GM21737 (cell line): ENCODE results near the gene JAK3.

Source experiments
- ATAC-seq: cut with Tn5 transposase; IDR thresholded peaks from one replicate; pipeline ENCODE4 v1.9.1; 2021; ENCODE audit warnings: mild to moderate bottlenecking, moderate library complexity; ENCODE audit not compliant: unreplicated experiment

Gene JAK3

GRCh38 chr19:17841810-17842662 is 5.7 kb downstream of the JAK3 start:
- no peak for ATAC-seq

- ATAC-seq: no peak
These were observed 6.4 kb downstream of the JAK3 start for GRCh38 chr19:17841371-17841809.

DNA sequence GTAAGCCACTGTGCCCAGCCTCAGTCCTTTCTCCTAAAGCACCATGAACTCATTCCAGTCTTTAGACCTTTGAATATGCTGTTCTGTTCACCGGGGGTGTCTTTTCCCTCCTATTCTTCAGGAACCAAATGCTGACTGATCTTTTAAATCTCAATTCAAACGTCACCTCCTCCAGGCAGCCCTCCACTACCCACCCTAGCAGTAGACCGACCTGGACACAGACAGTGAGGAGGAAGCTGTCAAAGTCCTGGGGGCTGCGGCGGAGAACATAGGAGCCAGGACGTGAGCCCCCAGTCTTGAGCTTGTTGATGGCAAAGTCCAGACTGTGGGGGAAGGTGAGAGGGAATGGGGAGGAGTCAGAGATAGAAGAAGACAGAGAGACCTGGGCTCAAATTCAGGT is 7.8 kb downstream of the JAK3 start:
- no peak for ATAC-seq

DNA sequence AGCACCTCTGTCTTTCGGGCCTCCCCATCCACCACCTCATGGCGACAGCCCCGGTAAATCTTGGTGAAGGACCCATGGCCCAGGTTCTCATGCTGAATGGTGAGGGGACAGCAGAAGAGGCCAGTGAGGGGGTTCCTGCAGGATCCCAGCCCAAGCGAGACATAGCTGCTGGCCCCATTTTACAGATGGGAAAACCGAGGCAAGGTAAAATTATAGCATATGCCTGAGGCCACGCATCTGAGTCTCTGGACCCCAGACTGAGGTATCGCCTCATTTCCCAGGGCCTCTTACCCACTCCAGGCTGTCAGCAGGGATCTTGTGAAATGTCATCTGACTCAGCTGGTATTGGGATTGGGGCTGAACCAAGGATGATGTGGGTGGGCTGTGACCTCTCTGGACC is 9.8 kb downstream of the JAK3 start:
- no peak for ATAC-seq

DNA sequence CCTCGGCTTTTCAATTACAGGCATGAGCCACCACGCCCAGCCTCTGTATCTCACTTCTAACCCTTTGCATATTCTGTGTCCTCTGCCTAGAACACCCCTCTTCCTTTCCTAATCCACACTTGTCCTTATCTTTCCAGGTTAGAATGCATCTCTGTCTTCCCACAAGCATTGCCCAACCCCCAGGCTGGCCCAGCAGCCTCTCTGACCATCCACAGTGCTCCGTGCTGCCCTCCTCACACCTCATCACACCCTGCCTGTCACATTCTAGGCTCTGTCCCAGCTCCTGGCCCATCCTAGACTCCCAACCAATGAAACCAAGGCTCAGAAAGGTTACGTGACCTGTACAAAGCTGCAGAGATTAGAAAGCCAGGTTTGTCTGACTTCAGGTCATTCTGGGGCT is 11.3 kb downstream of the JAK3 start:
- no peak for ATAC-seq

GRCh38 chr19:17835182-17836006 is 12.4 kb downstream of the JAK3 start:
- no peak for ATAC-seq

DNA sequence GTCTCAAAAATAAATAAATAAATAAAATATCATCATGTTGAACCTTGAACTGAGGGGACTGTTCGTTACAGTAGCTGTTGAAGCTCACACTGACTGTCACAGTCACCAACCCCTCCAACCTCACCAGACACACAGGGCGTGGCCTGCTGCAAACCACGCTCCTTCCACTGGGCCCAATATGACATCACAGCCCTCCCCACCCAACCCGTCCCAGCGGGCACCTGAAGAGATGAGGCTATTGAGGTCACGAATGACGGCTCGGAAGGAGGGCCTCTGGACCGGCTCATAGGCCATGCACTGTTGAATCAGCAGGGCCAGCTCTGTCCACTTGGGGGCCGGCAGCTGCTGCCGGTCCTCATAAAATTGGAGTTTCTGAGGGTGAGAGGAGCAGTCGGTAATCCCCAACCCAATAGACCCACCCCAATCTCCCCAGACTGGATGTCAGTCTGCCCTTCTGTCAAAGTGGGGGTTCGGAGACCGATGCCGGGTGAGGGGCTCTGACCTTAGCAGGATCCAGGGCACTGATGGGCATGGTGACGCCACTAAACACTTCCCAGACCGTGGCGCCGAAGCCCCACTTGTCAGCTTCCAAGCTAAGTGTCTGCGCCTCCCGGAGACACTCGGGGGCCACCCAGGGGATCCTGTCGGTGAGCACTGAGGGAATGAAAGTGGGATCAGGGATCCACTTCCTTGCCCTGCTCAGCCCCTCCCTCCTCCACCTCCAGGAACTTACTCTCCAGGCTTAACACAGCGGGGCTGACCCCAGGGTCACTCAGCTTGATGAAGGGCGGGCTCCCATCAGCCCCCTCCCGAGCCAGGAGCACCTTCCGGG is 13.2 kb downstream of the JAK3 start:
- ATAC-seq: no peak

DNA sequence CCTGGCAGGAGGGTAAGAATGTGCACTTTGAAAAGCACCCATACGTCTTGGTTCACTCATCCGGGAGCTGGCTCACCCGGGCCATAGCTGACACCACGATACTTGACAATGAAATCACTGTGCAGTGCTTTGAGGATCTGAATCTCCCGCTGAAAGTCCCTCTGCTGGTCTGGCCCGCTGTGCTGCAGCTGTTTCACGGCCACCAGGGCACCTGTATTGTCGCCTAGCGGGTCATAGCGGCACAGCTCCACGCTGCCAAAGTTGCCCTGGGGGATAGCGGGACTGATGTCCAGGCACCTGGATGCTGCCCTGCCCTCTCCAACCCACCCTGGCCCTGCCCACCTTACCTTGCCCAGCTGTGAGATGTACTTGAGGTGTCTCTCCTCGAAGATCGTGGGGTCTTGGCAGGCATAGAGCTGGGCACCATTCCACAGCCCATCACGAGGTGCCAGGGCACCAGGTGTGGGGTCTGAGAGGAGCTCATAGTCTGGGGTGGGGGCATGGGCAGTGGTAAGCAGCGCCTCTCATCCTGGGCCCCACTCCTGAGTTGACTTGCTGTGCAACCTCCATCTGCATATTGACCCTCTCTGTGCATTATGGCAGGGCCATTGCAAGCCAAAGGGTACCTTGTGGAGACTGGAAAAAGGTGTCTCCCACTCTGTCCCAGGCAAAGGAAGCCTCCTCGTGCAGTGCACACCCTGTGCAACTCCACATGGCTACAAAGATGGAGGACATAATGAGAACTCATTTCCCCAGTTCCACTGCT is 15.2 kb downstream of the JAK3 start:
- ATAC-seq: no peak

- ATAC-seq: no peak
These were observed 16.3 kb downstream of the JAK3 start for GRCh38 chr19:17831419-17831888.

DNA sequence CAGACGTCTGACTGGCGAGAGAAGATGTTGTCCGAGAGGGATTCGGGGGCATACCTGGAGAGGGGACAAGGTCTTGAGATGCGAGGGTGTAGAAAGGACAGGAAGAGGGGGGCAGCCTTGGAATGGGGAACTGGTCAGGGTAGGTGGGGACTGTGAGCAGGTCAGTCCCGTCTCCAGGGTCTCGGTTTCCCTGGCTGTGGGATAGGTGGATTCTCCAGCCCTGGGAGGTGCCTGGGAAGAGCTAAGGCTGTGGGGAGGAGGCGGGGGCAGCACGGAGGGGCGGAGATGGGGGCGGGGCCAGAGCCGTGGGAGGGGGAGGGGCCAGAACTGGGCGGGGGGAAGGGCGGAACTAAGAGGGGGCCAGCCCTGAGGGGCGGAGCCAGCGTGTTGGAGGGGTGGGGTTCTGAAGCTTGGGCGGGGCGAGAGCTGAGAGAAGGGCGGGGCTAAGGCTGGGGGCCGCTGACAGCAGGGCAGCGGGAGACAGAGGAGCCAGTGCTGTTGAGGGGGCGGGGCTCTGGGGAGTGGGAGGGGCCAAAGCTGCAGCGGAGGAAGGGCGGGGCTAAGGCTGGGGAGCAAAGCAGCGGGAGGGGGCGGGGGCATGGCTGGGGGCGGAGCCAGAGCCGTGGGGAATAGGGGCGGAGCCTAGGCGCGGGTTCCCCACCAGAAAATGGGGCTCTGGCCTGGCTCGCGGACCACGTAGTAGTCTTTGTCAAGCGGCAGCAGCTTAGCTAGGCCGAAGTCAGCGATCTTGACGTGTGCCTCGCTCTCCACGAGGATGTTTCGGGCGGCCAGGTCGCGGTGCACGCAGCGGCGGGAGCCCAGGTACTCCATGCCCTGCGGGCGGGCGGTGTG is 17.0 kb downstream of the JAK3 start:
- no peak for ATAC-seq

DNA sequence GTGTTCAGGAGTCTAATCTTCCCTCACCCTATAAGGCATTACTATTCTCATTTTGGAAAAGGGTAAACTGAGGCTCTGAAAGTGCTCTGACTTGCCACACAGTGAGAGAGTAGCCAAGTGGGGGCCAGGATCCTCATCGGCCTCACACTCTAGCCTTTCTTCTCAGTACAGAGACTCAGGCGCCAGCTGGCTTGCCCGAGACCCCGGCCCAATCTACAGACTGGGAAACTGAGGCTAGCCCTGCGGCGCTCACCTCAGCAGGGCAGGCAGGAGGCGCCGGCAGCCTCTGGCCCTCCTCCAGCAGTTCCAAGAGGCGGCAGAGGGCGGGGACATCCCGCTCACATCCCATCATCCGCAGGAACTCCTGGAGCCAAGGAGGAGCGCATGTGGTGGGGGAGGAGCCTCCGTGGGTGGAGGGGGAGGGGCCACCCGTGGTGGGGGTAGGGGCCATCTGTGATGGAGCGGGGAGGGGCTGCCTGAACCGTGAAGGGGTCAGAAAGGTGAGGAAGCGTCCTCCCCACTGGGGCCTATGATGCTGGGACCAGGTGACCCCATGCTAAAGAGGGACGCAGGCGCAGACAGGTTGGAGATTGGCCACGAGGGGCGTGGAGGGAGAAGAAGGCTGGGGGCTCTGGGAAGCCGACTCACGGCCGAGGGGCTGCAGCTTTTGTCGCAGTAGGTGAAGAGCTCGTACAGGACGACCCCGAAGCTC is 17.8 kb downstream of the JAK3 start:
- ATAC-seq: no peak

DNA sequence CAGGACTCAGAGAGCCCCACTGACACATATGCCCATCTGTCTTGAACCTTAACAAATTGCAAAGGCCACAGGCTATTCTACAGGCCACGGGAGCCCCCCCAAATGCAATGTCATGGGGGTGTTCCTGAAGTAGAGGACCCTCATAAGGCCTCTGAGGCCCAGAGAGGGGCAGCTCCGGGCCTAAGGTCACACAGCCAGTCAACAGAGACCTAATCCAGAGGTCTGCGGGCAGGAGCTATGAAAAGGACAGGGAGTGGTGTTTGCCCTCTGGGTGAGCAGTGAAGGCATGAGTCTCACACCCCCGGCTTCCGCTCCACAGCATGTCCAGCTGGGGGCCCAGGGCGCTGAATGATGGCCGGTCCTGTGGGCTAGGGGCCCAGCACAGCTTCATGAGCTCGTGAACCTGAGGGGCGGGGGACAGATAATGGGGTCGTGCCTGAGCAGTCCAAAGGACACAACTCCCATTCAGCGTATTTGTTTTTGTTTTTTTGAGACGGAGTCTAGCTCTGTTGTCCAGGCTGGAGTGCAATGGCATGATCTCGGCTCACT is 21.2 kb downstream of the JAK3 start:
- no peak for ATAC-seq

DNA sequence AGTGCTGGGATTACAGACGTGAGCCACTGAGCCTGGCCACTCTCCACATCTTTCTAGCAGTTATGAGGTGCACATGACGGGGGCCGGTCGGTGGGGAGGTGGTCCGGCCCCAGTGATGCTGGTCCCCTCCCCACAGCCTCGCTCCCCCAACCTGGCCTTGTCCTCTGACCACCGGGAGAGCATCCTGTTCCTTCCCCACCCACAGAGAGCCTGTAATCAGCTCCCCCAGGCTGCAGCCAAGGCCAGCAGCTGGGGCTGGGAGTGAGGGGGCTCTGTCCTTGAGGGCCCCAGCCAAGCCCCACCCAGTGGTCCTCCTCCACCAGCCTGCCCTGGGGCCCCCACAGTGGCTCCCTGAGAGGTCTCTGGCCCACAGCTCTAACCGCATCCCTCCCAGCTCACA is 23.4 kb downstream of the JAK3 start:
- no peak for ATAC-seq

DNA sequence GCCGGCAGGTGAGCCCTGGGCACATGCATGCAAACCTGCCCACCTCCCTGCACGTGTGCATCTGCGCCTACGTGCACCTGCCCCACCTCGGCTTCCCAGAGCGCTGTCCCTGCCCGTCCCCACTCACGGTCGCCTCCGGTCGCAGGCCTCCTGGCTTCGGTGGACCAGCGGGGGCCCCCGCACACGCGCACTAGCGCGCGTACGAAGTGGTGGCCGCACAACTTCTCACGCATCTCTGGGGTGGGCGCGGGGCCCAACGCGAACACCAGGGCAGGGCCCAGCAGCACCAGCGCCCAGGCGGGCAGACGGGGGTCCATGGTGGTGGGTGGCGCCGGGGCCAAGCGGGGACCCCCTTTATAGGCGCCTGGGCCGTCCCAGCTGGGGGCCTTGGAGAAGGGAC is 26.6 kb downstream of the JAK3 start, which contains the start of gene INSL3:
INSL3 (minus strand) TSS at position 330 of the 400 bp plus-strand sequence; CDS start at position 317, 13 bp downstream.
- no peak for ATAC-seq

- no peak for ATAC-seq
These were observed 30.0 kb downstream of the JAK3 start for GRCh38 chr19:17817668-17818363.

DNA sequence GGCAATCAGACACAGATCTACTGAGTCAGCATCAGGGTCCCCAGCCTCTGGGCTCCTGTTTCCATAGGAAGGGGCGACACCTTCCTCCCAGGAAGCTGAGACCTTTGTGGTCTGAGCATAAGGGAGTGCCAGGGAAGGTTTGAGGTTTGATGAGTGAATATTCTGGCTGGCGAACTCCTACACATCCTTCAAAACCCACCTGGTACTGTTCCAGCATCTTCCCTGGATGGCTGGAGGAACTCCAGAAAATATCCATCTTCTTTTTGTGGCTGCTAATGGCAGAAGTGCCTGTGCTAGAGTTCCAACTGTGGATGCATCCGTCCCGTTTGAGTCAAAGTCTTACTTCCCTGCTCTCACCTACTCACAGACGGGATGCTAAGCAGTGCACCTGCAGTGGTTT is 35.7 kb downstream of the JAK3 start:
- no peak for ATAC-seq

DNA sequence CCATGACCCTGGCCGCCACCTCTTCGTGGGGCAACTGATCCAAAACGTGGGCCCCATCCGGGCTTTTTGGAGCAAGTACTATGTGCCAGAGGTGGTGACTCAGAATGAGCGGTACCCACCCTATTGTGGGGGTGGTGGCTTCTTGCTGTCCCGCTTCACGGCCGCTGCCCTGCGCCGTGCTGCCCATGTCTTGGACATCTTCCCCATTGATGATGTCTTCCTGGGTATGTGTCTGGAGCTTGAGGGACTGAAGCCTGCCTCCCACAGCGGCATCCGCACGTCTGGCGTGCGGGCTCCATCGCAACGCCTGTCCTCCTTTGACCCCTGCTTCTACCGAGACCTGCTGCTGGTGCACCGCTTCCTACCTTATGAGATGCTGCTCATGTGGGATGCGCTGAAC is 36.1 kb downstream of the JAK3 start:
- ATAC-seq: no peak

DNA sequence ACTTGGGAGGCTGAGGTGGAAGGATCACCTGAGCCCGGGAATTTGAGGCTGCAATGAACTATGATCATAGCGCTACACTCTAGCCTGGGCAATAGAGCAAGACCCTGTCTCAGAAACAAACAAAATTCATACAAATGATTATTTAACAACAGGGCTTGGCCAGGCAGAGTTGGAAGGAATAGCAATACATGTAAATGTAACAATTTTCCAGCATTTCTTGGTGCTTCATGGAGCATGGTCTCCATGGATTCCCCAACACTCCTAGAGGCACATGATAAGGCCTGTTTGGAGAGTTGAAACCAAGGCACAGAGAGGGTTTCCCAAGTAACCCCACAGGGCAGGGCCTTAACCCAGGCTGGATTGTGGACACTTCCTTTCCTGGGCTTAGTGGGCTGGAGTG is 36.7 kb downstream of the JAK3 start:
- no peak for ATAC-seq
